Cardiac muscle cell (in vitro differentiated cells and primary cell): ENCODE measurements around the gene NCAN. TPM values are rescaled to one million over a fixed set of nuclear protein-coding genes. Genes with fewer than 3 reads are reported as not detected.

Source experiments
- DNase-seq, 2 donors: peaks; one replicate each; pipeline versions ENCODE4 v3.0.0 to v3.0.0-alpha.2; 2010 to 2017; ENCODE audit warnings: low read depth in 1 of 2, low spot score in 1 of 2
- H3K27ac ChIP-seq: fragments of 200-600 bp; sonication (generic); 2 replicates; pipeline ENCODE4 v1.5.1; 2016
- H3K27me3 ChIP-seq: fragments of 200-600 bp; sonication (generic); 2 replicates; pipeline ENCODE4 v1.6.0; 2016; ENCODE audit warnings: control low read depth
- H3K36me3 ChIP-seq: fragments of 200-600 bp; sonication (generic); 2 replicates; pipeline ENCODE4 v1.5.1; 2016; ENCODE audit warnings: control low read depth
- H3K4me1 ChIP-seq: fragments of 200-600 bp; sonication (generic); 2 replicates; pipeline ENCODE4 v1.8.1; 2017; ENCODE audit warnings: low read depth, mild to moderate bottlenecking, mixed run types
- H3K4me3 ChIP-seq: fragments of 200-600 bp; sonication (generic); 2 replicates; pipeline ENCODE4 v1.5.1; 2016; ENCODE audit warnings: mild to moderate bottlenecking
- H3K9me3 ChIP-seq: fragments of 200-600 bp; sonication (generic); 2 replicates; pipeline ENCODE4 v1.5.1; 2017; ENCODE audit warnings: low read depth, mild to moderate bottlenecking, control low read depth
- polyA plus RNA-seq: library from polyadenylated mRNA; unstranded; fragments of >200 nt; fragmentation: Nextera tagmentation; extraction: Ambion mirVana; gene quantifications from 2 replicates; pipeline ENCODE4 v1.2.1, GENCODE V29; 2016
- total RNA-seq: library from RNA; depleted of rRNA; stranded (reverse); fragments of >200 nt; gene quantifications from 2 replicates; pipeline ENCODE4 v1.2.3, GENCODE V29; 2016
- TF ChIP-seq, protein P1 (sequence below): IDR thresholded peaks from 2 replicates; pipeline ENCODE4 v1.5.1; 2012; ENCODE audit warnings: low read depth, mild to moderate bottlenecking, low read length

The NCAN gene
- total and polyA plus RNA-seq, 2 experiments from 2014 or later: 0.36 TPM; not detected in 1

DNA sequence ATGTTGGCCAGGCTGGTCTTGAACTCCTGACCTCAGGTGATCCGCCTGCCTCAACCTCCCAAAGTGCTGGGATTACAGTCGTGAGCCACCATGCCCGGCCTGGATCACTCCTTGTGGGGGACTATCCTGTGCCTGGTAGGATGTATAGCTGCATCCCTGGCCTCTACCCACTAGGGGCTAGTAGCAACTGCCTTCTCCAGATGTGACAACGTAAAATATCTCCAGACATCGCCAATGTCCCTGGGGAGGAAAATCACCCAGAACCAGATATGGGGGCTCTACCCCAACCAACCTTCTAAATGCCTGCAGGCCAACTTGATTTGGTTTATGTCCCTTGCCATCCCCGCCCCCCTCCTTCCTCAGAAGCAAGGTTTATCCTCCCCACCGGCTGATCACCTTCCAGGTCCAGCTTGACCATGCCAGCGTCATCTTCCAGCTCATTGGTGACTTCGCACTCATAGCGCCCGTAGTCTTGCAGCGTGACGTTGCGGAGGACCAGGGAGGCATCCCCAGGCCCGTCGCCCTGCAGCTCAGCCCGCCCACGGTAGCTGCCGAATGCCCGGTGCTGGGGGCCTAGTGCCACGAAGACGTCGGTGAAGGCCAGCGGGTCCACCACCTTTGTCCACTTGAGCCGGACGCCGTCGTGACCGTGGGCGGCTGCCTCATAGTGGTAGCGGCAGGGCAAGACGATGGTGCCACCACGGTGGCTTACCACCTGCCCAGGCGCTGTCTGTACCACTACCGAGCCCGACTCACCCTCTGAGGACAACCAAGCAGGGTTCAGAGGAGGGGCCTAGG, 48.9 kb downstream of the NCAN start:
- H3K36me3 ChIP-seq: no peaks in the 10 kb centered on the region
- no peaks in the 10 kb centered on the region for H3K4me1 ChIP-seq
- no peak for DNase-seq
- peaks cover 18% of the 10 kb centered on the region for H3K27me3 ChIP-seq
- H3K4me3 ChIP-seq: peak overlapping the region; percentile 20
- no peak overlapping the region for H3K27ac ChIP-seq
- no peaks in the 10 kb centered on the region for H3K9me3 ChIP-seq
- TF ChIP-seq, protein P1, sequence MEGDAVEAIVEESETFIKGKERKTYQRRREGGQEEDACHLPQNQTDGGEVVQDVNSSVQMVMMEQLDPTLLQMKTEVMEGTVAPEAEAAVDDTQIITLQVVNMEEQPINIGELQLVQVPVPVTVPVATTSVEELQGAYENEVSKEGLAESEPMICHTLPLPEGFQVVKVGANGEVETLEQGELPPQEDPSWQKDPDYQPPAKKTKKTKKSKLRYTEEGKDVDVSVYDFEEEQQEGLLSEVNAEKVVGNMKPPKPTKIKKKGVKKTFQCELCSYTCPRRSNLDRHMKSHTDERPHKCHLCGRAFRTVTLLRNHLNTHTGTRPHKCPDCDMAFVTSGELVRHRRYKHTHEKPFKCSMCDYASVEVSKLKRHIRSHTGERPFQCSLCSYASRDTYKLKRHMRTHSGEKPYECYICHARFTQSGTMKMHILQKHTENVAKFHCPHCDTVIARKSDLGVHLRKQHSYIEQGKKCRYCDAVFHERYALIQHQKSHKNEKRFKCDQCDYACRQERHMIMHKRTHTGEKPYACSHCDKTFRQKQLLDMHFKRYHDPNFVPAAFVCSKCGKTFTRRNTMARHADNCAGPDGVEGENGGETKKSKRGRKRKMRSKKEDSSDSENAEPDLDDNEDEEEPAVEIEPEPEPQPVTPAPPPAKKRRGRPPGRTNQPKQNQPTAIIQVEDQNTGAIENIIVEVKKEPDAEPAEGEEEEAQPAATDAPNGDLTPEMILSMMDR: no peak

DNA sequence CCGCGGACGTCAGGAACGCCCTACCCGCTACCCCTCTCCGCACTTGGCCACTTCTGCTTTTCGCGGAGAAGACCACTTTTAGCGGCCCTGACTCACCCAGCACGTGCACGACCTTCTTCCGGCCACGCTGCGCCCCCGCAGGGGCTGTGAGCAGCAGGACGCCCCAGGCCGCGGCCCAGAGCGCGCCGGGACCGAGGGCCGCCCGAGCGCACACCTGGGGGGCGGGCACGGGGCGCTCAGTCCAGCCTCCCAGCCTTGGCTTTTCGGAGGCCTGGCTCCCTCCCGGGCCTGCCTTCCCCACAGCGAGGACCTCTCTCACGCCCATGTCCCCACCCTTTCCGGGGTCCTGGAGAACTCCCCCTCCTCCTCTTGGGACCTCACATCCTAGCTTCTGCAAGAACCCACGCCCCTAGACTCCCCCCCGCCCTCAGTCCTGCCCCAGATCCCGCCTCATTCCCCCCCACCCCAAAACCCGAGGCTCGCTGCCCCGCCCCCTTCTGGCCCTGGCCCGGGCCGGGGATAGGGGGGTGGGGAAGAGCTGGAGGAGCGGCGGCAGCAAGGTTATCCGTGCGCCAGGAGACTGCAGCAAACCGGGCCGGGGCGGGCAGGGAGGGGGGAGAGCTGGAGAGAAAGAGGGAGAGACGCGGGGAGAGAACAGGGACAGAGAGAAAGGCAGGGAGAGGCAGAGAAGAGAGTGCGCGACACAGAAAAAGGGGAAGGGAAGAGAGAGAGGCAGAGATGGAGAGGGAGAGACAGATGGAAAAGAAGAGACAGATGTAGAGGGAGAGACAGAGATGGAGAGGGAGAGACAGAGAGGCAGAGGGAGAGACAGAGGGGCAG, 49.8 kb downstream of the NCAN start:
- Histone ChIP-seq H3K27me3 (peaks cover 18% of the 10 kb centered on the region), H3K4me3 (peak overlapping the region; percentile 20), H3K27ac (no peak overlapping the region), H3K4me1 (no peaks in the 10 kb centered on the region), H3K36me3 (no peaks in the 10 kb centered on the region), H3K9me3 (no peaks in the 10 kb centered on the region)
- TF ChIP-seq, protein P1: no peak
- DNase-seq: peak in 1 of 2 donors; percentile 57

DNA sequence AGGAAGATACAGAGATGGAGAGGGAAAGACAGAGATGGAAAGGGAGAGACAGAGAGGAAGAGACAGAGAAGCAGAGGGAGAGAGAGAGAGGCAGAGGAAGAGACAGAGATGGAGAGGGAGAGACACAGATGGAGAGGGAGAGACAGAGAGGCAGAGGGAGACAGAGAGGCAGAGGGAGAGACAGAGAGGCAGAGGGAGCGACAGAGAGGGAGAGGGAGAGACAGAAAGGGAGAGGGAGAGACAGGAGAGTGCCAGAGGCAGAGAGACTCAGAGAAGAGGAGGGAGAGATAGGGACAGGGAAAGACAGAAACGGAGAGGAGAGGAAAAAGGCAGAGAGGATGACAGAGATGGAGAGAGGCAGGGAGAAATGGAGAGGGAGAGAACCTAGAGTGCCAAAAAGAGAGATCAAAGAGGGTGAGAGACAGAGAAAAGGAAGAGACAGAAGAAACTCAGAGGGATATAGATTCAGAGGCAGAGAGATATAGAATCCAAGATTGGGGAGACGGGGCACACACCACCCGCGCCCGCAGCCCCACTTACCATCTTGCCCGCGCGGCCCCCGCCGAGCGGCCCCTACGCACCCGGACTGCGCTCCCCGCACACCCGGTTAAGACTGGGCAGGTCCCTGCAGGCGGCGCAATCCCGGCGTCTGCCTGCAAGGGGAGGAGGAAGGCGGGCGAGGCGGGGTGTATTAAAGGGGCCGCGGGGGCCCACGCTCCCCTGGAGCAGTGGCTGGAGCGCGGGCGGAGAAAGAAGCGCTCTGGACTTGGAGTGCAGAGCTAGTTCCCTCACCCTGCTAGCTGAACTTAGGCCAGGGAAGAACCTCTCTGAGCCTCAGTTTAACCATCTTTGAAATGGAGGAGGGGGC, 50.7 kb downstream of the NCAN start:
- Histone ChIP-seq H3K36me3 (no peaks in the 10 kb centered on the region), H3K4me3 (peak overlapping the region; percentile 20), H3K27ac (no peak overlapping the region), H3K9me3 (no peaks in the 10 kb centered on the region), H3K27me3 (peaks cover 18% of the 10 kb centered on the region), H3K4me1 (no peaks in the 10 kb centered on the region)
- TF ChIP-seq, protein P1: no peak
- DNase-seq: no peak

DNA sequence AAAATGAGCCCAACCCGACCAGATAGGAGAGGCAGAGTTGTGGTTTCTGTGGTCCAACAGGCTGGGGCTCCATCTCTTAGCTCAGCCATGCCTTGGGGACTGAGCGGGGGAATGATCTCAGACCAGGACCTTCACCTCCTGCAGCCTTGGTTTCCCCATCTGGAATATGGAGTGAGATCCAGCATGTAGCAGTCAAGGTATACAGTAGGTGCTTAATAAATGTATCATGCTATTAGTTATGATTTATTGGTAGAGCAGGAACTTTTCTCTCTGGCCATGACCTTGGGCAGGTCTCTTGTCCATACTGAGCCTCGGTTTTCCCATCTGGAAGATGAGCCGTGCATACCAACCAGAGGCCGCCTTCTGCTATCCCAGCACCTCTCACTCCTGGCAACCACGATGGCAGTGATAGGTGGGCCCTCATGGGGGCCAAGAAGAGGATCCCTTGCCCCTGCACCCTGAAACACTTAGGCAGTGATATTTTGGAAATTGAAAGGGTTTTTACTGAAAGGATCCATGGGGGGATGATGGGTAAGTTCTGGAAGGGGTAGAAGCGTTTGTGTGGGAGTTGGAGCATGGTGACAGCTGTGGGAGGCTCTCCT, 52.2 kb downstream of the NCAN start:
- H3K4me3 ChIP-seq: no peak overlapping the region
- DNase-seq: no peak
- TF ChIP-seq, protein P1: no peak
- H3K4me1 ChIP-seq: no peaks in the 10 kb centered on the region
- no peaks in the 10 kb centered on the region for H3K9me3 ChIP-seq
- H3K27me3 ChIP-seq: peaks cover 18% of the 10 kb centered on the region
- no peaks in the 10 kb centered on the region for H3K36me3 ChIP-seq
- H3K27ac ChIP-seq: no peak overlapping the region

DNA sequence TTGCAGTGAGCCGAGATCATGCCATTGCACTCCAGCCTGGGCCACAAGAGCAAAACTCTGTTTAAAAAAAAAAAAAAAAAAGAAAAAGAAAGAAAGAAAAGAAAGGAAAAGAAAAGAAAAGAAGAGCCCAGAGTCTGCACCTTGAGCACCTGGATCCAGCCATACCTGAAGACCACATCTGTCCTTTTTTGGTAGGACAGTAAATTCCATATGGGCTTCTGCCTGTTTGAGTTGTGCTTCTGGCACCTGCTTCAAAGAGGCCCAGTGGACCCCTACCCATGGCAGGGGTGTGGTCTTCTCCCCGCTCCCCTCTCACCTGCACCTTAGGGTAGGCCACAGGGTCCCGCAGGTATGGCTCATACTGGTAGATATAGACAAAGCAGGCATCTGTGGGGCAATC, 55.5 kb downstream of the NCAN start:
- Histone ChIP-seq H3K27me3 (peaks cover 11% of the 10 kb centered on the region), H3K27ac (no peak overlapping the region), H3K4me1 (no peaks in the 10 kb centered on the region), H3K9me3 (no peaks in the 10 kb centered on the region), H3K36me3 (no peaks in the 10 kb centered on the region), H3K4me3 (no peak overlapping the region)
- TF ChIP-seq, protein P1: no peak
- no peak for DNase-seq
